GM23248 (cell line): Measurements from ENCODE around the gene CALHM2. TPM values are rescaled to one million over a fixed set of nuclear protein-coding genes. Genes with fewer than 3 reads are reported as not detected.

Source experiments
- DNase-seq: peaks from one replicate; pipeline ENCODE4 v3.0.0-alpha.2; 2015
- H2AFZ ChIP-seq: fragments of 200-600 bp; sonication (generic); 2 replicates; pipeline ENCODE4 v1.6.1; 2016; ENCODE audit warnings: antibody characterized with exemption
- H3F3A ChIP-seq: fragments of 200-600 bp; sonication (generic); 2 replicates; pipeline ENCODE4 v1.6.1; 2016; ENCODE audit warnings: mild to moderate bottlenecking, antibody characterized with exemption, mixed run types; ENCODE audit not compliant: insufficient read depth
- H3K27ac ChIP-seq: fragments of 200-600 bp; sonication (generic); 2 replicates; pipeline ENCODE4 v1.5.1; 2016; ENCODE audit warnings: mild to moderate bottlenecking
- H3K27me3 ChIP-seq: fragments of 200-600 bp; sonication (generic); replicated peaks from 2 replicates; pipeline ENCODE4 v1.6.1; 2016; ENCODE audit warnings: mild to moderate bottlenecking; ENCODE audit not compliant: insufficient read depth
- H3K36me3 ChIP-seq: fragments of 200-600 bp; sonication (generic); 2 replicates; pipeline ENCODE4 v1.6.1; 2016; ENCODE audit warnings: low read depth, mild to moderate bottlenecking
- H3K4me1 ChIP-seq: fragments of 200-600 bp; sonication (generic); 2 replicates; pipeline ENCODE4 v1.6.1; 2016; ENCODE audit warnings: mild to moderate bottlenecking; ENCODE audit not compliant: insufficient read depth
- H3K4me2 ChIP-seq: fragments of 200-600 bp; sonication (generic); one replicate; pipeline ENCODE4 v1.6.1; 2016; ENCODE audit warnings: mild to moderate bottlenecking; ENCODE audit not compliant: unreplicated experiment
- H3K4me3 ChIP-seq: fragments of 200-600 bp; sonication (generic); 2 replicates; pipeline ENCODE4 v1.5.1; 2016; ENCODE audit warnings: mild to moderate bottlenecking
- H3K79me2 ChIP-seq: fragments of 200-600 bp; sonication (generic); 2 replicates; pipeline ENCODE4 v1.6.1; 2016; ENCODE audit warnings: mild to moderate bottlenecking; ENCODE audit not compliant: insufficient read depth
- H3K9ac ChIP-seq: fragments of 200-600 bp; sonication (generic); 2 replicates; pipeline ENCODE4 v1.6.1; 2016; ENCODE audit warnings: mild to moderate bottlenecking
- H3K9me2 ChIP-seq: fragments of 200-600 bp; sonication (generic); 2 replicates; pipeline ENCODE4 v1.6.1; 2016; ENCODE audit warnings: mixed run types, mild to moderate bottlenecking, moderate library complexity; ENCODE audit not compliant: insufficient read depth
- H3K9me3 ChIP-seq: fragments of 200-600 bp; sonication (generic); one replicate; pipeline ENCODE4 v1.6.1; 2017; ENCODE audit warnings: low read depth
- H4K20me1 ChIP-seq: fragments of 200-600 bp; sonication (generic); 2 replicates; pipeline ENCODE4 v1.6.0; 2016; ENCODE audit not compliant: insufficient read depth
- EZH2 ChIP-seq: fragments of 200-600 bp; sonication (generic); IDR thresholded peaks from 2 replicates; pipeline ENCODE4 v1.6.1; 2018; ENCODE audit warnings: antibody characterized with exemption, mild to moderate bottlenecking; ENCODE audit not compliant: insufficient read depth, poor library complexity, severe bottlenecking
- EZH2phosphoT487 ChIP-seq: fragments of 200-600 bp; sonication (generic); IDR thresholded peaks from 2 replicates; pipeline ENCODE4 v1.6.1; 2018; ENCODE audit warnings: antibody characterized with exemption, moderate library complexity, mild to moderate bottlenecking, low read depth; ENCODE audit not compliant: insufficient read depth
- WGBS, 2 experiments: methylation state at CpG; one replicate each; pipeline ENCODE4 v1.1.6; 2015 to 2017; ENCODE audit warnings: low lambda C conversion rate in 2 of 2, low coverage in 1 of 2; ENCODE audit errors: missing lambda C conversion rate in 2 of 2; 5-methylcytosine and 5-hydroxymethylcytosine counted together
- in situ Hi-C: fragments of 300-500 bp; cut with MboI; formaldehyde crosslinking; loops from 2 replicates; pipeline ENCODE4 v1.15.0; 2020
- polyA plus RNA-seq: library from polyadenylated mRNA; unstranded; fragments of >200 nt; fragmentation: Nextera tagmentation; extraction: Ambion mirVana; gene quantifications from 2 replicates; pipeline ENCODE4 v1.2.1, GENCODE V29; 2016
- total RNA-seq: library from RNA; depleted of rRNA; stranded (reverse); fragments of >200 nt; shearing (Covaris generic); gene quantifications from 2 replicates; pipeline ENCODE4 v1.2.3, GENCODE V29; 2014

CALHM2 gene
- total and polyA plus RNA-seq, 2 experiments from 2014 or later: 74.3 to 78.6 TPM

DNA sequence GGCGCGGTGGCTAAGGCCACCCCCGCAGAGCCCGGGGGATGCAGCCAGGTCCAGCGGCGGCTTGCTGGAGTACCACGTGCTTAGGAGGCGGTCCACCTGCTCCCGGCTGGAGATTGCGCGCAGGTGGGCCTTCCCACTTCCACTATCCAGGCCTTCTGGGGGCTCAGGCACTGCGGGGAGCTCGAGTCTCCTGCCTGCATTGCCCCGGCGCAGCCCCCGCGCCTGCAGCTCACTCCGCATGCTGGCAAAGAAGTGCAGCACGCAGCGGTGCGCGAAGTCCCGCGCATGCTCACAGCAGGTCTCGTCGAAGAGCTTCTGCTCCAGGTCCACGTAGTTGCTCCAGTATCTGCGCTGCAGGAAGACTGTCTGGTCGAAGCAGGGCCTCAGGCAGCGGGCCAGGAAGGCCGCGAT is 21.1 kb upstream of the CALHM2 start:
- H3F3A ChIP-seq: no peaks in the 10 kb centered on the region
- no peaks in the 10 kb centered on the region for H3K4me1 ChIP-seq
- no peak overlapping the region for H3K4me2 ChIP-seq
- H3K9me3 ChIP-seq: no peaks in the 10 kb centered on the region
- no peak overlapping the region for H3K4me3 ChIP-seq
- H3K36me3 ChIP-seq: no peaks in the 10 kb centered on the region
- H2AFZ ChIP-seq: no peak overlapping the region
- no peaks in the 10 kb centered on the region for H3K9me2 ChIP-seq
- no peaks in the 10 kb centered on the region for H3K79me2 ChIP-seq
- DNase-seq: no peak
- in situ Hi-C loops: no loop called here
- H3K27ac ChIP-seq: no peak overlapping the region
- 55 to 58% methylated on average over 31 to 32 of the region's 32 CpGs for WGBS, 2 experiments
- no peak for TF ChIP-seq EZH2phosphoT487
- no peak for TF ChIP-seq EZH2
- no peaks in the 10 kb centered on the region for H3K27me3 ChIP-seq
- no peak overlapping the region for H3K9ac ChIP-seq
- H4K20me1 ChIP-seq: no peaks in the 10 kb centered on the region

- in situ Hi-C loops: no loop called here
- Histone ChIP-seq H3K4me1 (no peaks in the 10 kb centered on the region), H3K4me2 (no peak overlapping the region), H3K79me2 (no peaks in the 10 kb centered on the region), H2AFZ (no peak overlapping the region), H3K36me3 (no peaks in the 10 kb centered on the region), H3K9ac (no peak overlapping the region), H3K9me3 (no peaks in the 10 kb centered on the region), H3K27ac (no peak overlapping the region), H3K27me3 (no peaks in the 10 kb centered on the region), H4K20me1 (no peaks in the 10 kb centered on the region), H3K4me3 (no peak overlapping the region), H3K9me2 (no peaks in the 10 kb centered on the region), H3F3A (no peaks in the 10 kb centered on the region)
- TF ChIP-seq EZH2: no peak
- TF ChIP-seq EZH2phosphoT487: no peak
- DNase-seq: no peak
- WGBS, 2 experiments: 86 to 96% methylated on average over 2 of the region's 2 CpGs
These were observed 19.8 kb upstream of the CALHM2 start for GRCh38 chr10:103472005-103472404.

DNA sequence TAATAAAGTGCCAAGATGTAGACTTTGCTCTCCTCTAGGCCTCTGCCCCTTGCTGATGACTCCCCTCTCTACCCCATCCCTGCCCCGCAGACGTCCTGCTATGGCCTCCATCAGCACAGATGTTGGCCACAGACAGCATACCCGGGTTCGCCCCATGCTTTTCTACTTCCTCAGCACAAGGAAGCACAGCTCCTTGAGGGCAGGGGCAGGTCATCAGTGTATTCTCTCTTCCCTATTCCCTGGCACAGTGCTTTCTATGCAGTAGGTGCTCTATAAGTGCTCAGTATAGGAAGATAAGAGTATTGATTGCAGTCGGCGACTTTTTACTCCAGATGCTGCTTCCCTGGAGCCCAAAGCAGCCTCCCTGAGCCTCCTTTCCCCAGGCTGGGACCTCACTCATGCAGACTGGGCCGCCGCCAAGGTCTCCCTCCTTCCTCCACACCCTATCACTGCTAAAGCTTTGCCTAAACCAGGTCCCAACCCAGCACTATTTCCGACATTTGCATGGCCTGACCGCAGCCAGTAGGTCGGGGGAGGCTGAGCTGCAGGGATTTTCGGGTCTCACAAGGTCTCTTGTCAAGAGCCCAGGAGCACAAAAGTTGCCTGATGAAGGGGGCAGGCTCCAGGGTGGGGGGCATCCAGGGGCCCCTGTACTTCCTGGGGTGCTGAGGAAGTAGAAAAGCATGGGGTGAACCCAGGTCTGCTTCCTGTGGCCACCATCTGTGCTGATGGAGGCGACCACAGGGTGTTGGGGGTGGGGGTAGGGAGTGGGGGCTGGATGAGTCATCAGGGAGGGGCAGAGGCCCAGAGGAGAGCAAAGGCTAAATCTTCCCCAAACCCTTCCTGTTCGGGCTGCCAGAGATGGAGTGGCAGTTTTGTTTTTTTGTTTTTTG is 18.8 kb upstream of the CALHM2 start:
- in situ Hi-C loops: no loop called here
- DNase-seq: no peak
- no peak overlapping the region for H2AFZ ChIP-seq
- H3K27ac ChIP-seq: no peak overlapping the region
- H3K4me3 ChIP-seq: no peak overlapping the region
- H3K9ac ChIP-seq: no peak overlapping the region
- H3K9me3 ChIP-seq: no peaks in the 10 kb centered on the region
- WGBS, 2 experiments: 69 to 77% methylated on average over 14 of the region's 14 CpGs
- H3K27me3 ChIP-seq: no peaks in the 10 kb centered on the region
- no peaks in the 10 kb centered on the region for H3K4me1 ChIP-seq
- H3K9me2 ChIP-seq: no peaks in the 10 kb centered on the region
- TF ChIP-seq EZH2phosphoT487 (no peak), EZH2 (no peak)
- no peaks in the 10 kb centered on the region for H3K79me2 ChIP-seq
- no peak overlapping the region for H3K4me2 ChIP-seq
- H3F3A ChIP-seq: no peaks in the 10 kb centered on the region
- no peaks in the 10 kb centered on the region for H4K20me1 ChIP-seq
- H3K36me3 ChIP-seq: no peaks in the 10 kb centered on the region

DNA sequence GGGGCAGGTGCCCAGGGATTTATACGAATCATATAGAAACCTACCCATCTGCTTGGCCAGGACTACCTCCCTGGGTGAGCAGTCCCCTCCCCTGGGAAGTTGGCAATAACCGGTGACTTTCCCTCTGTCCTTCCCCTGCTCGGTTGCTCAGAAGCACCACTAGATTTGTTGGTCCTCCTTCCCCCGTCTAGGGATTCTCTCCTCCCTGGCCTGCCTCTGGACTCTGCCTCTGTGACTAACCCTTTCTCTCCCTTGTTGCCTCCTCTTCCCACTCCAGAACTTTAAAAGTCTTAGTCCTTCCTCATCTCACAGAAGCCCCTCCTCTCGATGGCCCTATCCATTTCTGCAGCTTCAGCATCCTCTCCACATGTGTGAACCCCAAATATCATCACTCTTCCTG is 17.0 kb upstream of the CALHM2 start:
- in situ Hi-C loops: no loop called here
- no peaks in the 10 kb centered on the region for H3F3A ChIP-seq
- H4K20me1 ChIP-seq: no peaks in the 10 kb centered on the region
- H3K27ac ChIP-seq: no peak overlapping the region
- no peak for DNase-seq
- H3K27me3 ChIP-seq: no peaks in the 10 kb centered on the region
- 50 to 54% methylated on average over 5 of the region's 5 CpGs for WGBS, 2 experiments
- no peak overlapping the region for H2AFZ ChIP-seq
- H3K36me3 ChIP-seq: no peaks in the 10 kb centered on the region
- H3K9me3 ChIP-seq: no peaks in the 10 kb centered on the region
- H3K9me2 ChIP-seq: no peaks in the 10 kb centered on the region
- no peaks in the 10 kb centered on the region for H3K4me1 ChIP-seq
- H3K4me2 ChIP-seq: no peak overlapping the region
- no peak overlapping the region for H3K9ac ChIP-seq
- no peak overlapping the region for H3K4me3 ChIP-seq
- no peak for TF ChIP-seq EZH2phosphoT487
- no peaks in the 10 kb centered on the region for H3K79me2 ChIP-seq

DNA sequence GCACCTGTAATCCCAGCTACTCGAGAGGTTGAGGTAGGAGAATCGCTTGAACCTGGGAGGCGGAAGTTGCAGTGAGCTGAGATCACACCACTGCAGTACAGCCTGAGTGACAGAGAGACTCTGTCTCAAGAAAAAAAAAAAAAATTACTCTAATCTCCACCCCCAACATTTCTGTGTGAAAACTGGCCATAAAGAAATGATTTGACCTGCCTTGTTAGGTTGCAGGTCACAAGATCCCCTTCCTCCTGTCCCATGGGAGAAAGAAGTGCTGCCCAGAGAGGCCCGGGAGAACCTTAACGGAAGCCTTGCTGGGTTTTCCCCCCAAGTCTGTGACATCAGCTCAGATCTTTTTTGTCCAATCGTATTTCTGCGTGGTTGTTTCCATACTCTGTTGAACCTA is 15.2 kb upstream of the CALHM2 start:
- no peak overlapping the region for H3K27ac ChIP-seq
- H3K9me2 ChIP-seq: no peaks in the 10 kb centered on the region
- no peaks in the 10 kb centered on the region for H3F3A ChIP-seq
- no peaks in the 10 kb centered on the region for H3K79me2 ChIP-seq
- 86 to 91% methylated on average over 7 of the region's 7 CpGs for WGBS, 2 experiments
- DNase-seq: no peak
- no peaks in the 10 kb centered on the region for H3K27me3 ChIP-seq
- H3K9me3 ChIP-seq: no peaks in the 10 kb centered on the region
- H3K4me3 ChIP-seq: no peak overlapping the region
- no peak overlapping the region for H2AFZ ChIP-seq
- H3K4me1 ChIP-seq: no peaks in the 10 kb centered on the region
- no peaks in the 10 kb centered on the region for H3K36me3 ChIP-seq
- H4K20me1 ChIP-seq: no peaks in the 10 kb centered on the region
- TF ChIP-seq EZH2 (no peak), EZH2phosphoT487 (no peak)
- H3K4me2 ChIP-seq: no peak overlapping the region
- H3K9ac ChIP-seq: no peak overlapping the region
- in situ Hi-C loops: no loop called here
